Fibroblast of skin of scalp (primary cell): ENCODE measurements around the gene NPPC. TPM values are rescaled to one million over a fixed set of nuclear protein-coding genes. Genes with fewer than 3 reads are reported as not detected.
"Not testable (repeated sequence)": the region's sequence is repeated elsewhere in the genome, so short reads cannot be mapped to it uniquely, and the experiment has no call there.

ENCODE experiments used
- DNase-seq: peaks from one replicate; pipeline ENCODE4 v3.0.0-alpha.2; 2013
- polyA plus RNA-seq, 2 experiments: library from polyadenylated mRNA; unstranded; fragments of 120-200 nt; gene quantifications; one replicate each; pipeline ENCODE4 v1.2.1, GENCODE V29; 2013; ENCODE audit not compliant: insufficient read length in 2 of 2

NPPC gene
- not detected for polyA plus RNA-seq (2013, experiment 1 of 2; ENCODE audit: insufficient read length)
- 0.17 TPM for polyA plus RNA-seq (2013, experiment 2 of 2; ENCODE audit: insufficient read length)

DNA sequence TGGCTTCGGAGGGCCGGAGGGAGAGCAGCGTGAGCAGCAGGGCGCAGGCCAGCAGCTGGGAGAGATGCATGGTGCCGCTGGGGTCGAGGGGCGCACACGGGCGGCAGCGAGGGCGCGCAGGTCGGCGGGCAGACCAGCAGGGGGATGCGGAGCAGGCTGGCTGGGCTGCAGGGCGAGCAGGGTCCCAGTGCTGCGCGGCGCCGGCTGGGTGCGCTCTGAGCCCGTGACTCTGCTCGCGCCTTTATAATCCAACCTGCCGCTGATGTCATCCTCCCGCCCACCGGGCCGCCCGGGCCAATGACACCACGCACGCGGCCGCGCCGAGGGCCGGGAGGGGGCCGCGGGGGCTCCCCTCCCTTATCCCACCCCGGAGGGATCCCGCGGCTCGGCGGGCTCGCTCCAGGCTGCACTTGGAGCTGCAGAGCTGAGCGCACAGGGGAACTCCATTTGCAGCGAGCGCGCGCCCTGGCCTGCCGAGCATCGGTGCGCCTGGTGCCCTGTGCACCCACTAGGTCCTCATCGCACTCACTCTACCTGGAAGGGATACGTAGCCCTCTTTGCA, at the start of gene NPPC:
NPPC (minus strand) TSS at position 217 of the 562 bp plus-strand sequence; CDS start at position 70, 147 bp downstream.
- DNase-seq = peak; percentile 40

GRCh38 chr2:231975001-231975400, 48.8 kb upstream of the NPPC start:
- no peak for DNase-seq

- DNase-seq = no peak
Measured at GRCh38 chr2:231970461-231970860, 44.3 kb upstream of the NPPC start.

DNA sequence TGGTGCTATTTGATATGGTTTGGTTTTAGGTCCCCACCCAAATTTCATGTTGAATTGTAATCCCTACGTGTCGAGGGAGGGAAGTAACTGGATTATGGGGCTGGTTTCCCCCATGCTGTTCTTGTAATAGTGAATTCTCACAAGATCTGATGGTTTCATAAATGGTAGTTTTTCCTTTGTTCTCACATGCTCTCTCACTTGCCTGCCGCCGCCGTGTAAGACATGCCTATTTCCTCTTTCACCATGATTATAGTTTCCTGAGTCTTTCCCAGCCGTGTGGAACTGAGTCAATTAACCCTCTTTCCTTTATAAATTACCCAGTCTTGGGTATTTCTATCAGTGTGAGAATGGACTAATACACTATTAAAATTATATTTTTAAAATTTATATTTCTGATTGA, 42.6 kb upstream of the NPPC start:
- no peak for DNase-seq

DNA sequence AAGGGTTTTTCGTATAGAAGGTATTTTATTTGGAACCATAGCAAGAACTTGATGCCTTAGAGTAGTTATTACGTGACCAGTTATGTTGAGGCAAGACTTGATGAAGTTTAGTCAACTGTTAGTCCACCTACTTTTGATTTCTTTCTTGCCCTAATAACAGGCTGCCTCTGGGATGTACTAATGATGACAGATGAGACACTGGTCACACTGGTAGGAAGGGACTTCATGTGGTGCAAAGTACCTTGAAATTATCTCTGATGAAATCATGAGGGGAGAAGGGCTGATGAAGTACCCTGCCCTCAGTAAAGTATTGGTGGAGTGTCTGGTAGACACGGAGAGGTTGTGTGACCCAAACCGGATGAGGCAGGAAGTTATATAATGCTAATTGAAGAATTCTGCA, 40.7 kb upstream of the NPPC start:
- DNase-seq = no peak

DNA sequence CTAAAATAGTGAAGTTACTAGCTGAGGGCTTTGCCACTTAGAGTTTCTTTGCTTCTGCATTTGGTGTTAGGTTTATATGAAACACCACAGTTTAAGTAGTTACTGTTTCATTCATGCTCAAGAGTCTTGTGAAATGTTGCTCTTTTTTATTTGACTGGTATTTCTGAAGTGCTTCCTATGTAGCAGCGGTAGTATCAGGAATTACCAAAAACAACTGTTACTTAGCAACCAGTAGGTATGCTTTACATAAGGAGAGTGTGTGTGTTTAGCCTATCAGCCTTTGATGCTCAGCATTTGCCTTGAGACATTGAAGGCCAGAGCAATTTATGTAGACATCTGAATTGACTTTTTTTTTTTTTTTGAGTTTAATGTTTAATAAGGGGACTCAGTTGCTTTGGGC, 38.9 kb upstream of the NPPC start:
- no peak for DNase-seq

- DNase-seq = peak; percentile 84
Measured at GRCh38 chr2:231961349-231962166, 35.4 kb upstream of the NPPC start, which contains the start of gene DIS3L2. TSS of gene DIS3L2 (plus strand) at chr2:231961713. CDS start at chr2:232014928, 53,215 bp downstream.

- no peak for DNase-seq
Measured at GRCh38 chr2:231960810-231961348, 34.7 kb upstream of the NPPC start.

DNA sequence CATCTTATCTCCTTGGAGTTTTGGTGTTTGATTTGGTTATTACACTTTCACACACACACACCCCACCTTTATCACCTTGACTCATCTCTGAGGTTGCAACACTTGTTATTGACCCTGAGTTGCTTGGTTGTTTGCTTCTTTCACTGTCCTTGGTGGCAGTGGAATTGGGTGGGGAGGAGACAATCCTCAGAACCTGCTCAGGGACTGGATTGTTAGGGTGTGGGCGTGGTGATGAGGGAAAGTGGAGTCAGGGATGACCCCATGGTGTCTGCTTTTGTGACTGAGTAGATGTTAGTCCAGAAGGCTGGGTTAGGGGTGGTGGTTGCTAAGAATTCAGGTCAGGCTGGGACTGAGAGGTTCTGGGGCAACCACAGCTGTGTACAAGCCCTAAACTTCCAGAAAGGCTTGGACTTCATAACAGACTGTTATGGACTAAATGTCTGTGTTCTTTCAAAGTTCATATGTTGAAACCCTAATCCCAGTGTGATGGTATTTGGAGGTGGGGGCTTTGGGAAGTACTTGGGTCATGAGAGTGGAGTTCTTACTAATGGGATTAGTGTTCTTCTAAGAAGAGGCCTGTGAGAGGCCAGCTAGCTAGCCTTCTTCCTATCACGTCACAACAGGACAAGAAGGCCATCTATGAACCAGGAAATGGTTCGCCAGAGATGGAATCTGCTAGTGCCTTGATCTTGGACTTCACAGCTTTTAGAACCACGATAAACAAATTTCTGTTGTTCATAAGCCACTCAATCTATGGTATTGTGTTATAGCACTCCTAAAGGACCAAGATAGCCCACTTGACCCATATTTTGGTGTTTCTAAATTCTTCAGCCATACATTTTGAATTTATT, 31.9 kb upstream of the NPPC start:
- DNase-seq = no peak

DNA sequence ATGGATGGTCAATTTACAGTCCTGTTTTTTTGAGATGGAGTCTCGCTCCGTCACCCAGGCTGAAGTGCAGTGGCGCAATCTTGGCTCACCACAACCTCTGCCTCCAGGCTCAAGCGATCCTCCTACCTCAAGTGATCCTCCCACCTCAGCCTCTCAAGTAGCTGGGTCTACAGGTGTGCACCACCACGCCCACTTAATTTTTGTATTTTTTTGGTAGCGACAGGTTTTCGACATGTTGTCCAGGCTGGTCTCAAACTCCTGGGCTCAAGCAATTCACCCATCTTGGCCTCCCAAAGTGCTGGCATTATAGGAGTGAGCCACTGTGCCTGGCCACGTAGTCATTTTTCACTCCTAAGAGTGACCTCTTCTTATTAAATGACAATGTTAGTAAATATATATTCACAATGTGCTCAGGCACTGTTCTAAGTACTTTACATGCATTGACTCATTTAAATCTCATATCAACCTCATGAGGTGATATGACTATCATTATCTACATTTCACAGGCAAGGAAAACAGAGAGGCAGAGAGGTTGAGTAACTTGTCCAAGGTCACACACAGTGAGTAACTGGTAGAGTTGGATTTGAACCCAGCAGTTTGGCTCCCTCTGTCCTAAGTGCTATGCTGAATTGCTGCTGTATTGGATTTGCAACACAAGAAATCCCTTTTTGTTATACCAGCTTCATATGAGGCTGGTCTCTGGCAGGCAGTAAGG, 29.7 kb upstream of the NPPC start:
- no peak for DNase-seq

GRCh38 chr2:231951452-231952035, 25.3 kb upstream of the NPPC start:
- no peak for DNase-seq

DNA sequence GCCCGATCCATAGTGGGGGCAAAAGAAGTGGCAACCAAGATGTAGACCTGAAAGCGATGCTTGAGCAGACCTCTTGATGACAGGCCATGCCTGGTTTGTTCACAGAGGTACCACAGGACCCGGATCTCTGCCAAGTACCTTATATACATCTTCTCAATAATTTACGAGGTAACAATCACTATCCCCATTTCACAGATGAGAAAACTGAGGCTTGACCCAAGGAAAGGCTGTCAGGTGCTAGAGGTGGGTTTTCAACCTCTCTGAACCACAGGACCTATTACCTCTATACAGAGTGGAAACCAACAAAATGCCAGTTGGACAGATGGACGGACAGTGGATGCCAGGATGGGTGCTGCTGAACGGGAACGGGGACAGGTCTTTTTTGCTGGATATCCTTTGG, 21.5 kb upstream of the NPPC start:
- DNase-seq = no peak

DNA sequence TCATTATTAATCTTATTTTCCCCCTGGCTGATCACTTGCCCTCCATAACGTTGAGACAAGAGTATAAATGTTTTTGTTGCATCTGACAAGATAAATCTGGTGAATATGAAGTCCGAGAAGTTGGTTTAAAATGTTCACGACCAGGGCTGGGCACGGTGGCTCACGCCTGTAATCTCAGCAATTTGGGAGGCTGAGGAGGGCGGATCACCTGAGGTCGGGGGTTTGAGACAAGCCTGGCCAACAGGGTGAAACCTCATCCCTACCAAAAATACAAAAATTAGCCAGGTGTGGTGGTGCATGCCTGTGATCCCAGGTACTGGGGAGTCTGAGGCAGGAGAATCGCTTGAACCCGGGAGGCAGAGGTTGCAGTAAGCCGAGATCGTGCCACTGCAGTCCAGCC, 20.9 kb upstream of the NPPC start:
- DNase-seq = not testable (repeated sequence)

DNA sequence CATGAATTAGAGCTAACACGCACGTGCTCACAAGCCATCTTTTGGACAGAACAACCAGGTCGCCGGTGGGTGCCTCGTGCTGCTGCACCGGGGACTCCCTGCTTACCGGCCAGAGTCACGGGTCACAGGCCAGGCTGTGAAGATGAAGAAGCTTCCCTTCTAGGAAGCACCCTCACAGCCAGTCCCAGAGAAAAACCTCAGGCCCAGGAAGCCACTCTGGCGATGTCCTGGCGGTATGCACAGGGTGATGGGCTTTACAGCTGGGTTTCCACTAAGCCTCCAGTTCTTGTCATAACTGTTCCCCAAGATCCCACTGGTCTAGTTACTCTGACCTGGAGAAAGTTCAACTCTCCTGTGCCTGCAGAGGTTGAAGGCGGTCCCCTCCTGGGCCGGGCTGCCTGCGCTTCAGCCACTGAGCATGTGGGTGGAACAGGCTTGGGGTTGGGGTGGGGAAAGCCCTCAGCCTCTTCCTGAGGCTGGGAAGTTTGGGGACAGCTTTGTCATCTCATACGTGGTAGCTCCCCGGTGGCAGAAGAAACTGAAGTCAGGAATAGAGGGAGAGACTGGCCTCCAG, 20.1 kb upstream of the NPPC start:
- DNase-seq = no peak

GRCh38 chr2:231942180-231942579, 16.0 kb upstream of the NPPC start:
- DNase-seq = no peak

- no peak for DNase-seq
Measured at GRCh38 chr2:231941673-231942072, 15.5 kb upstream of the NPPC start.

DNA sequence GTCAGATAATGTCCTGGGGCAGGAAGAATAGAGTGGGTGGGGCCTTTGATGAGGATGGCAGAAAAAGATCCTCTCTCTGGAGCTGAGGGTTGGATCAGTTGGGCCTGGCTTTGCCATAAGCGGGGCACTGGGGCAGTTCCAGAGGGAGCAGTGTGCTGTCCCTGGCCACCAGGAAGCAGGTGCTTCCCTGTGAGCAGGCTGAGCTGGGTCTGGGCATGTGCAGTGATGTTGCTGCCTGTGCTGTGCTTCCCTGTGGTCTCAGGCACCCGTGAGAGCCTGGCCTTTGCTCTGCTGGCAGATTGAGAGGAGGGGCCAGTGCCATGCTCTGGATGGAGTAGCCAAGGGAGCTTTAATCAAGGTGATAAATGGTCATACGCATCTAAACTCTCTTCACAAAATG, 14.6 kb upstream of the NPPC start:
- DNase-seq = no peak

GRCh38 chr2:231939022-231939421, 12.8 kb upstream of the NPPC start:
- no peak for DNase-seq

DNA sequence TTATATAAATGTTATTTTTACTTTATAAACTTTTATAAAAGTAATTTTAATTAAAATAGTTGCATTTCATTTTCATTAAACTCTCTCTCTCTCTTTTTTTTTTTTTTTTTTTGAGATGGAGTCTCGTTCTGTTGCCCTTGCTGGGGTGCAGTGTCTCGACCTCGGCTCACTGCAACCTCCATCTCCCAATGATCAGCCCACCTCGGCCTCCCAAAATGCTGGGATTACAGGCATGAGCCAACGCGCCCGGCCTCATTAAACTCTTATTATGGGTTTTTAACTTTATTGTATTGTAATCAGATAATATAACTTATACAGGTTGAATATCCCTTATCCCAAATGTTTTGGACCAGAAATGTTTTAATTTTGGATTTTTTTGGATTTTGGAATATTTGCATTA, 10.9 kb upstream of the NPPC start:
- no peak for DNase-seq

GRCh38 chr2:231936491-231936890, 10.3 kb upstream of the NPPC start:
- no peak for DNase-seq

GRCh38 chr2:231935815-231936214, 9.6 kb upstream of the NPPC start:
- no peak for DNase-seq

DNA sequence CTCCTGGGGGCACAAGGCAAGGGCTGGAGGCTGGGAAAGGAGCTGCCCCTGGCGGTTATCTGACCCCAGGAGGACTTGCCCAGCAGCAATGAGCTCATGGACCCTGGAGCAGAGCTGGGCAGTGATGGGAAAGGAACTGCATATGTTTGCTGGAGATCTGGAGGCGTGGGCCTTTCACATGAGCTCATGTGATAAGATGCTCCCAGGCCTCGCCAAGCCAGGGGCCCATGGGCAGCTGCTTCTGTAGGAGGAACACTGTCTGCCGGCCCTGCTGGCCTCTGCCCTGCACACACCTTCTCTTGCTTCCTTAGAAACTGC, 9.0 kb upstream of the NPPC start:
- DNase-seq = no peak
